Upper lobe of left lung (tissue), 4 donors: ENCODE measurements around the gene NR3C2.

Source experiments
- POLR2A ChIP-seq, 4 donors: fragments of 450-650 bp; IDR thresholded peaks; one replicate each; pipeline ENCODE4 v1.5.1; 2016 to 2017; ENCODE audit warnings: antibody characterized with exemption in 4 of 4, mild to moderate bottlenecking in 2 of 4
- POLR2AphosphoS5 ChIP-seq, 2 donors: sonication (generic); formaldehyde crosslinking; IDR thresholded peaks; one replicate each; pipeline ENCODE4 v1.5.1; 2017; ENCODE audit warnings: antibody characterized with exemption in 2 of 2
- TF ChIP-seq, protein P1 (sequence below), 6 experiments: fragments of 450-650 bp in 4 of 6; fragments of 200-600 bp in 2 of 6; sonication (generic) in 2 of 6; IDR thresholded peaks; one replicate each; pipeline ENCODE4 v1.5.1; 2016 to 2019; ENCODE audit warnings: antibody characterized with exemption in 6 of 6

DNA sequence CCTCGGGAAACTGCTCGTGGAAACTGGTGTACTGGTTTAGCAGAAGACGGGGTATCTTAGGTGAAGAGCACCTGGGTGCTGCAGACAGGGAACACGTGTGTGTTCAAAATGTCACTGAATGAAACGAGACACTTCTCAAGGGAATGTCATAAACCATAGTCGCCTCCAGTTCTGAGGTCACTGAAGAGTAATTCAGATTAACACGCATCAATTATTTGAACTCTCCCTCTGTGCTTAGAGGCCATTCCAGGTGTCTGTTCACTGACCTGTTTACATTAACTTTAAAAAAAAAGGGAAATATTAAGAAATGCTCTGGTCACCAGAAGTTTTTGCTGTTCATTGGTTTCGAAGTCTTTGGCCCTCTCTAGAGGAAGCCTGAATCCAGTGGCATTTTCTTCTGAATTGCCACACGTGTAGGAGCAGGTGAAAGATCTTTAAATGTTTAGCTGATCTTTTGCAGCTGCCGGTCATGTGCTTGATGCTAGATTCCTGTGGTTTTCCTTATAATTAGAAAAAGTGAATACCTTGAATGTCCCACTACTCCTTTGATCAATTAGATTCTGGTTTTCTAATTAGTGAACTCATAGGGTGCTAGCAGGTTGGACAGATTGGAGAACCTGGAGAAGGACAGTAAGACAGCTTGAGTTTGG lies 379.8 kb downstream of the NR3C2 start:
- TF ChIP-seq, protein P1, sequence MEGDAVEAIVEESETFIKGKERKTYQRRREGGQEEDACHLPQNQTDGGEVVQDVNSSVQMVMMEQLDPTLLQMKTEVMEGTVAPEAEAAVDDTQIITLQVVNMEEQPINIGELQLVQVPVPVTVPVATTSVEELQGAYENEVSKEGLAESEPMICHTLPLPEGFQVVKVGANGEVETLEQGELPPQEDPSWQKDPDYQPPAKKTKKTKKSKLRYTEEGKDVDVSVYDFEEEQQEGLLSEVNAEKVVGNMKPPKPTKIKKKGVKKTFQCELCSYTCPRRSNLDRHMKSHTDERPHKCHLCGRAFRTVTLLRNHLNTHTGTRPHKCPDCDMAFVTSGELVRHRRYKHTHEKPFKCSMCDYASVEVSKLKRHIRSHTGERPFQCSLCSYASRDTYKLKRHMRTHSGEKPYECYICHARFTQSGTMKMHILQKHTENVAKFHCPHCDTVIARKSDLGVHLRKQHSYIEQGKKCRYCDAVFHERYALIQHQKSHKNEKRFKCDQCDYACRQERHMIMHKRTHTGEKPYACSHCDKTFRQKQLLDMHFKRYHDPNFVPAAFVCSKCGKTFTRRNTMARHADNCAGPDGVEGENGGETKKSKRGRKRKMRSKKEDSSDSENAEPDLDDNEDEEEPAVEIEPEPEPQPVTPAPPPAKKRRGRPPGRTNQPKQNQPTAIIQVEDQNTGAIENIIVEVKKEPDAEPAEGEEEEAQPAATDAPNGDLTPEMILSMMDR (IDR thresholded peaks at IDR 0.05), result no peak
- no peak for TF ChIP-seq POLR2A (IDR thresholded peaks at IDR 0.05)
- TF ChIP-seq POLR2AphosphoS5 (IDR thresholded peaks at IDR 0.05), result no peak
